ENCODE measurements around the gene NDUFS2. TPM values are rescaled to one million over a fixed set of nuclear protein-coding genes. Genes with fewer than 3 reads are reported as not detected.

NDUFS2 gene
- total and polyA plus RNA-seq, 2 of the 8 experiments (the other 6 are each of a cell fraction or from before 2014, with no cell fraction given): 95.1 to 113 TPM

- no peak for TF ChIP-seq CHD2 (IDR thresholded peaks at IDR 0.05; ENCODE audit: low read length)
- no peak for TF ChIP-seq HDAC2 (IDR thresholded peaks at IDR 0.05; ENCODE audit: borderline replicate concordance in 1 of 2, low read depth in 2 of 2, low read length in 2 of 2)
- TF ChIP-seq TAF7 (optimal IDR thresholded peaks at IDR 0.05; ENCODE audit: borderline replicate concordance, low read depth, low read length): no peak
These were observed 15.7 kb downstream of the NDUFS2 start (continued) for GRCh38 chr1:161217831-161218230.

Measured in H1 (cell line).